CD4-positive, CD25-positive, alpha-beta regulatory T cell (primary cell): ENCODE data around the gene DLG1. TPM values are rescaled to one million over a fixed set of nuclear protein-coding genes. Genes with fewer than 3 reads are reported as not detected.
"Not testable (repeated sequence)": the region's sequence is repeated elsewhere in the genome, so short reads cannot be mapped to it uniquely, and the experiment has no call there.

ENCODE experiments used
- ATAC-seq, 2 donors: fragments of 150-1000 bp; cut with Tn5 transposase; one replicate each; pipeline ENCODE4 v1.10.0; 2021; ENCODE audit warnings: low read depth in 2 of 2, moderate number of reproducible peaks in 2 of 2, moderate library complexity in 1 of 2
- DNase-seq, 3 donors: peaks; one replicate each; pipeline versions ENCODE4 v3.0.0 to v3.0.0-alpha.2; 2012 to 2022; ENCODE audit warnings: mixed read lengths in 1 of 3
- H3K27ac ChIP-seq: one replicate; pipeline ENCODE4 v1.7.0; 2013; ENCODE audit warnings: mild to moderate bottlenecking, low read length; ENCODE audit not compliant: insufficient read depth, poor library complexity, severe bottlenecking
- H3K27me3 ChIP-seq: one replicate; pipeline ENCODE4 v1.7.0; 2013; ENCODE audit warnings: low read length; ENCODE audit not compliant: control insufficient read depth, insufficient read depth
- H3K36me3 ChIP-seq: one replicate; pipeline ENCODE4 v1.7.0; 2013; ENCODE audit warnings: mild to moderate bottlenecking, low read length, moderate library complexity; ENCODE audit not compliant: control insufficient read depth, insufficient read depth
- H3K4me1 ChIP-seq: 2 replicates; pipeline ENCODE4 v1.7.0; 2013; ENCODE audit warnings: mild to moderate bottlenecking, low read length; ENCODE audit not compliant: insufficient read depth, control insufficient read depth, poor library complexity, severe bottlenecking
- H3K4me3 ChIP-seq: one replicate; pipeline ENCODE4 v1.7.0; 2013; ENCODE audit warnings: low read depth, mild to moderate bottlenecking, low read length, moderate library complexity
- H3K9me3 ChIP-seq, 2 experiments: 1 replicate in 1 of 2; 2 replicates in 1 of 2; pipeline ENCODE4 v1.7.0; 2013; ENCODE audit warnings: low read length in 2 of 2, mild to moderate bottlenecking in 1 of 2, moderate library complexity in 1 of 2; ENCODE audit not compliant: control insufficient read depth in 2 of 2
- H3K27ac Mint-ChIP-seq, 3 donors: one replicate each; pipeline ENCODE4 v1.8.0; 2020 to 2022; ENCODE audit warnings: mild to moderate bottlenecking in 3 of 3, mixed read lengths in 3 of 3, moderate library complexity in 2 of 3
- H3K27me3 Mint-ChIP-seq: one replicate; pipeline ENCODE4 v1.8.0; 2022; ENCODE audit warnings: mild to moderate bottlenecking, mixed read lengths
- H3K36me3 Mint-ChIP-seq: one replicate; pipeline ENCODE4 v1.8.0; 2020; ENCODE audit warnings: mixed read lengths
- H3K4me1 Mint-ChIP-seq, 4 donors: one replicate each; pipeline ENCODE4 v1.8.0; 2020 to 2022; ENCODE audit warnings: mixed read lengths in 4 of 4, mild to moderate bottlenecking in 1 of 4
- H3K4me3 Mint-ChIP-seq, 4 donors: one replicate each; pipeline ENCODE4 v1.8.0; 2020 to 2022; ENCODE audit warnings: mild to moderate bottlenecking in 4 of 4, mixed read lengths in 4 of 4, moderate library complexity in 3 of 4
- H3K9me3 Mint-ChIP-seq, 7 donors: one replicate each; pipeline ENCODE4 v1.8.0; 2020 to 2022; ENCODE audit warnings: mixed read lengths in 7 of 7, mild to moderate bottlenecking in 3 of 7, moderate library complexity in 2 of 7
- polyA plus RNA-seq, 4 donors: library from polyadenylated mRNA; unstranded; fragments of 300-500 nt; fragmentation: Illumina TruSeq; gene quantifications; one replicate each; pipeline ENCODE4 v1.2.3, GENCODE V29; 2021
- total RNA-seq: library from RNA; stranded (reverse); gene quantifications from one replicate; pipeline ENCODE4 v1.2.3, GENCODE V29; 2022

DLG1 gene
- total and polyA plus RNA-seq, 5 donors from 2014 or later, result 25.2 to 106 (median 30.5) TPM

DNA sequence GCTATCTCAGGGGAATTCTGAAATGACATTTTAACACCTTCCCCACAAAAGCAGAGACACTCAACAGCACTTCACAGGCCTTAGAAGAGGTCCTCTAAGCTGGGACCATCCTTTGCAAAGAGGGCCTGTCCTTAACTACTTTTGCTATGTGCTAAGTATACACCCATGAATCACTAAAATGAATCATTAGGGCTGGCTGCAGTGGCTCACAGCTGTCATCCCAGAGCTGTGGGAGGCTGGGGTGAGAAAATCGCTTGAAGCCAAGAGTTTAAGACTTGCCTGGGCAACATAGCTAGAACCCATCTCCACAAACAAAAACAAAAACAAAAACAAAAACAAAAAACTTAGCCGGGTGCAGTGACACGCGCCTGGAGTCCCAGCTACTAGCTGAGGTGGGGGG is 214.9 kb downstream of the DLG1 start:
- no peak overlapping the region for H3K27ac ChIP-seq
- H3K4me3 ChIP-seq, result no peak overlapping the region
- H3K4me1 ChIP-seq, result no peaks in the 10 kb centered on the region
- H3K4me3 Mint-ChIP-seq, result no peak overlapping the region
- H3K9me3 Mint-ChIP-seq, result no peaks in the 10 kb centered on the region
- peaks cover 0 to 11% (median 3%) of the 10 kb centered on the region in 4 donors for H3K4me1 Mint-ChIP-seq
- ATAC-seq (no peak), DNase-seq (no peak)
- H3K27ac Mint-ChIP-seq, result no peak overlapping the region
- no peaks in the 10 kb centered on the region for H3K27me3 Mint-ChIP-seq
- H3K36me3 ChIP-seq, result peaks cover 17% of the 10 kb centered on the region
- H3K27me3 ChIP-seq, result no peaks in the 10 kb centered on the region
- peaks cover 25% of the 10 kb centered on the region for H3K36me3 Mint-ChIP-seq
- H3K9me3 ChIP-seq, result no peaks in the 10 kb centered on the region

DNA sequence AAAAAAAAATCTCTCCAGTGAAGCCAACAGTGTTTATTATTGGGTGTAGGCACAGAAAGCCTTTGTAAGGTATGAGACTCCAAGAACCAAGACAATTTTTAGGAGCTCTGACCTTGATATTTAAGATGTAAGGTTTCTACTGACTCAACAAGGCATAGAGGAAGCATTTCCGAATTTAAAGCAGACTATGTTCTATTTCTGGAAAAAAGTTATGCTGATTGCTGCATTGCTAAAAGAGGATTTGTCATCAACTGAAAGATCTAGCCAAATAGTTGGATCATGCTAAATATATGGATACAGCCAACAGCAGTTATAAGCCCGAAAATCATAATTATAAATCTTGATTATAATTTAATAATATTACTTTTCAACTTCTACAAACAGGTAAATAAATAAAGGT is 215.5 kb downstream of the DLG1 start:
- no peaks in the 10 kb centered on the region for H3K9me3 Mint-ChIP-seq
- peaks cover 0 to 10% (median 0%) of the 10 kb centered on the region in 4 donors for H3K4me1 Mint-ChIP-seq
- H3K36me3 ChIP-seq, result peaks cover 16% of the 10 kb centered on the region
- H3K27me3 Mint-ChIP-seq, result no peaks in the 10 kb centered on the region
- H3K27ac ChIP-seq, result no peak overlapping the region
- H3K27ac Mint-ChIP-seq, result no peak overlapping the region
- H3K36me3 Mint-ChIP-seq, result peaks cover 24% of the 10 kb centered on the region
- H3K4me3 Mint-ChIP-seq, result no peak overlapping the region
- no peak for DNase-seq
- no peak for ATAC-seq
- no peak overlapping the region for H3K4me3 ChIP-seq
- no peaks in the 10 kb centered on the region for H3K9me3 ChIP-seq
- H3K27me3 ChIP-seq, result no peaks in the 10 kb centered on the region
- H3K4me1 ChIP-seq, result no peaks in the 10 kb centered on the region

DNA sequence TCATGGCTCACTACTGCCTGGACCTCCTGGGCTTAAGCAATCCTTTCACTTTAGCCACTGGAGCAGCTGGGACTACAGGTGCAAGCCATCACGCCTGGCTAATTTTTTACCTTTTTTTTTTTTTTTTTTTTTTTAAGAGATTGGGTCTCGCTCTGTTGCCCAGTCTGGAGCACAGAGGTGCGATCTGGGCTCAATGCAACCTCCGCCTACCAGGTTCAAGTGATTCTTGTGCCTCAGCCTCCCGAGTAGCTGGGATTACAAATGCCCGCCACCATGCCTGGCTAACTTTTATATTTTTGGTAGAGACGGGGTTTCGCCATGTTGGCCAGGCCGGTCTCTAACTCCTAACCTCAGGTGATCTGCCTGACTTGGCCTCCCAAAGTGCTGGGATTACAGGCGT is 218.1 kb downstream of the DLG1 start:
- Histone ChIP-seq H3K27ac (no peak overlapping the region), H3K36me3 (peaks cover 21% of the 10 kb centered on the region), H3K4me3 (no peak overlapping the region), H3K9me3 (no peaks in the 10 kb centered on the region), H3K4me1 (no peaks in the 10 kb centered on the region), H3K27me3 (no peaks in the 10 kb centered on the region)
- H3K9me3 Mint-ChIP-seq, result no peaks in the 10 kb centered on the region
- H3K4me1 Mint-ChIP-seq, result peaks cover 0 to 8% (median 0%) of the 10 kb centered on the region in 4 donors
- H3K27me3 Mint-ChIP-seq, result no peaks in the 10 kb centered on the region
- no peak overlapping the region for H3K4me3 Mint-ChIP-seq
- DNase-seq, result no peak
- no peak for ATAC-seq
- H3K36me3 Mint-ChIP-seq, result peaks cover 22% of the 10 kb centered on the region
- no peak overlapping the region for H3K27ac Mint-ChIP-seq

DNA sequence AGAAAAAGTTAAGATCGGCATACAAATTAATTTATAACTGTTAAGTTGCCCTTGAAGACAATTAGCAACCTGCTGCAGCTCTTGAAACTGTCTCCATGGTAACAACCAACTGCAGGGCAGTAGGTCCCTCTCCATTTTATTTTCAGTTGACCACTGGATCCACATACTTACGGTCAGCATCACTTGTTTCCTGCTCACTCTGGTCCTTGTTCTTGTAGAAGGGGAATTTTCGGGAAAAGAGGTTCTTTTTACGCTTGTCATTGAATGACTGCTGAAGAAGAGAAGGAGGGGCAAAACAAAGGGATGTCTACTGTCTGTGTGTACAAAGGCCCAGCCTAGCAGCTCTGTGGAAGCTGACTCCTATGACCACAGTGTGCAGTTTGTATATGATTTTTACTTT is 222.0 kb downstream of the DLG1 start:
- H3K27ac ChIP-seq, result no peak overlapping the region
- peak overlapping the region in 1 of 4 donors; percentile 38 for H3K4me3 Mint-ChIP-seq
- no peaks in the 10 kb centered on the region for H3K9me3 Mint-ChIP-seq
- no peak overlapping the region for H3K4me3 ChIP-seq
- H3K9me3 ChIP-seq, result no peaks in the 10 kb centered on the region
- no peaks in the 10 kb centered on the region for H3K4me1 ChIP-seq
- H3K27me3 ChIP-seq, result no peaks in the 10 kb centered on the region
- peaks cover 0 to 9% (median 0%) of the 10 kb centered on the region in 4 donors for H3K4me1 Mint-ChIP-seq
- no peak overlapping the region for H3K27ac Mint-ChIP-seq
- DNase-seq, result no peak
- H3K36me3 ChIP-seq, result peaks cover 27% of the 10 kb centered on the region
- H3K27me3 Mint-ChIP-seq, result no peaks in the 10 kb centered on the region
- no peak for ATAC-seq
- peaks cover 31% of the 10 kb centered on the region for H3K36me3 Mint-ChIP-seq

DNA sequence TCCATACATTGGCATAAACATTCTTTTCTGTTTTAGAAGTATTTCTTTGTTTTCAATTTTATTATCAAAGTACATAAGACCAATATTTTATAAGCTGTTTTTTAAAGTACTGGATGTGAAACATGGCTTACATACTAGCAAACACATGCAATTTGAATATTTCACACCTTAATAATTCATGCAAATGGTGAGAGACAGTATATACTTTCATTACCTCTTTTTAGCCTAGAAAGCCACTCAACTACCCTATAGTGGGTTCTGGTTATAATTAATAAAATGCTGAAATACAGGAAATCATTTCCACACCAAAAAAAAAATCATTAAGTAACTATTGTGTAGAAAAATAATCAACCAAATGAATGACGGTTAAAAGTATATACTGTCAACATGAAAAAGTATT is 230.3 kb downstream of the DLG1 start:
- peaks cover 22% of the 10 kb centered on the region for H3K36me3 ChIP-seq
- ATAC-seq (no peak), DNase-seq (no peak)
- no peak overlapping the region for H3K4me3 ChIP-seq
- no peak overlapping the region for H3K27ac ChIP-seq
- H3K36me3 Mint-ChIP-seq, result peaks cover 26% of the 10 kb centered on the region
- H3K27me3 ChIP-seq, result no peaks in the 10 kb centered on the region
- peaks cover 0 to 3% (median 0%) of the 10 kb centered on the region in 4 donors for H3K4me1 Mint-ChIP-seq
- H3K27me3 Mint-ChIP-seq, result no peaks in the 10 kb centered on the region
- no peak overlapping the region for H3K27ac Mint-ChIP-seq
- no peak overlapping the region for H3K4me3 Mint-ChIP-seq
- H3K9me3 Mint-ChIP-seq, result no peaks in the 10 kb centered on the region
- no peaks in the 10 kb centered on the region for H3K4me1 ChIP-seq
- H3K9me3 ChIP-seq, result no peaks in the 10 kb centered on the region

DNA sequence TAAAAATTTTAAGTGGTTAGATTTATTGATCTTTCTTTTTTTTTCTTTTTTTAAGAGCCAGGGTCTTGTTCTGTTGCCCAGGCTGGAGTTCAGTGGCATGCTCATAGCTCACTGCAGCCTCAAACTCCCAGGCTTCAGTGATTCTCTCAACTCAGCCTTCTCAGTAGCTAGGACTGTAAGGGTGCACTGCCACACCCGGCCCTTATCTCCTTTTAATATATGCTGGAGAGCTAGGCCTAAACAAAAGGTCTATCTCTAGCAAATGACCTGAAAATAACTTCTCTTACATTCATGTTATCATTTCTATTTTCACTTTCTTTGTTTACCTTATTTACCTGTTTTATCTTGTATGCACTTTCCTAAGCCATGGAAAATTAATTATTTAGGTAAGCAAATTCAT is 233.6 kb downstream of the DLG1 start:
- Histone ChIP-seq H3K27me3 (no peaks in the 10 kb centered on the region), H3K36me3 (peaks cover 43% of the 10 kb centered on the region), H3K9me3 (no peaks in the 10 kb centered on the region), H3K27ac (no peak overlapping the region), H3K4me3 (no peak overlapping the region), H3K4me1 (no peaks in the 10 kb centered on the region)
- ATAC-seq (no peak), DNase-seq (no peak)
- Mint-ChIP-seq H3K9me3 (no peaks in the 10 kb centered on the region), H3K27me3 (no peaks in the 10 kb centered on the region), H3K27ac (peak overlapping the region in 1 of 3 donors; percentile 86), H3K4me3 (no peak overlapping the region), H3K36me3 (peaks cover 44% of the 10 kb centered on the region), H3K4me1 (no peaks in the 10 kb centered on the region)

DNA sequence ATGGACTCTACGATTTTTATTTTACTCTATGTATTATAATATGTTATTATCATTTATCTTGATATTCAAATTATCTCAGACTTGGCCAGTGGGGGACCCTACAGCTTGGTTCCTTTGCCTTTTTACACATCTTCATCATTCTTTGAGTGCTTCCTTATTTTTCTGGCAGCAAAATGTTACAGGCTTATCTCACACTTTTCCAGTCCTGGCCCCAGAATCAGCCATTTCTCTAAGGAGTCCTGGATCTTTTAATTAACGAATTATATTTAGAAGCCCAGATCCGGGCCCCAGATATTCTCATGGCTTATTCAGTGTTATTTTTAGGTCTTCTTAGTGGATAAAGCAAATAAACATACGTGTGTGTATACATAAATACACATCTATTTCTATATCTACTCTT is 236.0 kb downstream of the DLG1 start:
- Mint-ChIP-seq H3K27ac (peak overlapping the region in 1 of 3 donors; percentile 26), H3K4me1 (no peaks in the 10 kb centered on the region), H3K27me3 (no peaks in the 10 kb centered on the region), H3K36me3 (peaks cover 62% of the 10 kb centered on the region), H3K4me3 (no peak overlapping the region), H3K9me3 (no peaks in the 10 kb centered on the region)
- Histone ChIP-seq H3K27ac (no peak overlapping the region), H3K4me3 (no peak overlapping the region), H3K4me1 (no peaks in the 10 kb centered on the region), H3K9me3 (no peaks in the 10 kb centered on the region), H3K27me3 (no peaks in the 10 kb centered on the region), H3K36me3 (peaks cover 65% of the 10 kb centered on the region)
- DNase-seq, result no peak
- ATAC-seq, result no peak

DNA sequence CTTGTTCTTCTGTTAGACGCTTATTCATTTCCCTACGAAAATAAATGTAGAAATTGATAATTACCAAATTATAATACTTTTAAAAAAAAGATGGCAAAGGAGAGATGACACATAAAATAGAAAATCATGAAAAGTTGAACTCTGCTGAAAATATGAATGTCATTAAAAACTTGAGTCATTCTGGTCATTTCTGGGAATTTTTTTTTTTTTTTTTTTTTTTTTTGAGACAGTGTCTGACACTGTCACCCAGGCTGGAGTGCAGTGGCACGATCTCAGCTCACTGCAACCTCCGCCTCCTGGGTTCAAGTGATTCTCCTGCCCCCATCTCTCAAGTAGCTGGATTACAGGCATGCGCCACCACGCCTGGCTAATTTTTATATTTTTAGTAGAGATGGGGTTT is 246.8 kb downstream of the DLG1 start:
- H3K36me3 ChIP-seq, result peaks cover 37% of the 10 kb centered on the region

More for the DNA sequence above, 246.8 kb downstream of the DLG1 start:
- H3K27me3 Mint-ChIP-seq, H3K27me3 ChIP-seq, ATAC-seq, H3K9me3 ChIP-seq, H3K4me1 ChIP-seq, H3K4me3 Mint-ChIP-seq, H3K4me1 Mint-ChIP-seq, H3K4me3 ChIP-seq, H3K9me3 Mint-ChIP-seq, DNase-seq, H3K27ac Mint-ChIP-seq, H3K27ac ChIP-seq: not testable (repeated sequence)
- H3K36me3 Mint-ChIP-seq, result peaks cover 45% of the 10 kb centered on the region
